Fibroblast of lung (primary cell): ENCODE measurements around the gene BASP1. TPM values are rescaled to one million over a fixed set of nuclear protein-coding genes. Genes with fewer than 3 reads are reported as not detected.
A peak's percentile ranks its signal among the peaks of the same experiment; 100 is the strongest.

Experiments
- DNase-seq, 2 donors: peaks; one replicate each; pipeline versions ENCODE4 v3.0.0 to v3.0.0-alpha.2; 2010; ENCODE audit warnings: low read depth in 2 of 2
- H2AFZ ChIP-seq: 2 replicates; pipeline ENCODE4 v1.5.1; 2012; ENCODE audit warnings: low read length, control low read depth, inconsistent platforms
- H3K27ac ChIP-seq: 2 replicates; pipeline ENCODE4 v1.5.1; 2011; ENCODE audit warnings: low read length, control low read depth; ENCODE audit not compliant: insufficient read depth
- H3K27me3 ChIP-seq: 2 replicates; pipeline ENCODE4 v1.5.1; 2011; ENCODE audit warnings: mild to moderate bottlenecking, low read length; ENCODE audit not compliant: control insufficient read depth, insufficient read depth
- H3K36me3 ChIP-seq: 2 replicates; pipeline ENCODE4 v1.5.1; 2011; ENCODE audit warnings: low read length; ENCODE audit not compliant: control insufficient read depth, insufficient read depth
- H3K4me1 ChIP-seq: 2 replicates; pipeline ENCODE4 v1.5.1; 2011; ENCODE audit warnings: low read length; ENCODE audit not compliant: control insufficient read depth, insufficient read depth; ENCODE audit errors: extremely low read depth
- H3K4me2 ChIP-seq: 2 replicates; pipeline ENCODE4 v1.5.1; 2011; ENCODE audit warnings: low read length, control low read depth; ENCODE audit not compliant: insufficient read depth; ENCODE audit errors: extremely low read depth
- H3K4me3 ChIP-seq, 4 experiments: fragments of 200-600 bp in 1 of 4; sonication (generic) in 1 of 4; replicated peaks in 1 of 4; 2 replicates each; pipeline ENCODE4 v1.5.1; 2011 to 2016; ENCODE audit warnings: low read length in 4 of 4, low read depth in 3 of 4, mild to moderate bottlenecking in 3 of 4, control low read depth in 2 of 4, inconsistent platforms in 1 of 4, mixed read lengths in 1 of 4; ENCODE audit not compliant: insufficient read depth in 1 of 4; ENCODE audit errors: control extremely low read depth in 1 of 4
- H3K79me2 ChIP-seq: 2 replicates; pipeline ENCODE4 v1.5.1; 2012; ENCODE audit warnings: mild to moderate bottlenecking, low read length, inconsistent platforms; ENCODE audit not compliant: control insufficient read depth, insufficient read depth
- H3K9ac ChIP-seq: 2 replicates; pipeline ENCODE4 v1.5.1; 2011; ENCODE audit warnings: mild to moderate bottlenecking, low read length, control low read depth; ENCODE audit not compliant: insufficient read depth
- H3K9me3 ChIP-seq: 2 replicates; pipeline ENCODE4 v1.5.1; 2012; ENCODE audit warnings: low read depth, low read length; ENCODE audit not compliant: control insufficient read depth, insufficient read depth
- H4K20me1 ChIP-seq: 2 replicates; pipeline ENCODE4 v1.5.1; 2011; ENCODE audit warnings: low read length; ENCODE audit not compliant: control insufficient read depth, insufficient read depth; ENCODE audit errors: extremely low read depth
- EZH2 ChIP-seq: IDR thresholded peaks from 2 replicates; pipeline ENCODE4 v1.5.1; 2012; ENCODE audit warnings: low read length, control low read depth, mild to moderate bottlenecking; ENCODE audit errors: missing control alignments
- polyA plus RNA-seq, 2 donors: library from polyadenylated mRNA; depleted of rRNA in 1 of 2; stranded (reverse) in 1 of 2; unstranded in 1 of 2; fragments of >200 nt; gene quantifications; 2 replicates each; pipeline ENCODE4 v1.2.1, GENCODE V29; 2011 to 2012; ENCODE audit warnings: missing spikeins in 1 of 2
- total RNA-seq: library from RNA; depleted of rRNA; stranded (reverse); fragments of >200 nt; gene quantifications from 2 replicates; pipeline ENCODE4 v1.2.1, GENCODE V29; 2014
- TF ChIP-seq, protein P1 (sequence below), 2 donors: IDR thresholded peaks in 1 of 2; conservative IDR thresholded peaks in 1 of 2; 1 replicate in 1 of 2; 2 replicates in 1 of 2; pipeline ENCODE4 v1.5.1; 2011 to 2012; ENCODE audit warnings: low read length in 2 of 2, control low read depth in 1 of 2, inconsistent platforms in 1 of 2, low read depth in 1 of 2, mild to moderate bottlenecking in 1 of 2

The BASP1 gene
- total and polyA plus RNA-seq, 2 donors (not counting 1 experiment from before 2014, with no cell fraction given), result 186 to 248 TPM

DNA sequence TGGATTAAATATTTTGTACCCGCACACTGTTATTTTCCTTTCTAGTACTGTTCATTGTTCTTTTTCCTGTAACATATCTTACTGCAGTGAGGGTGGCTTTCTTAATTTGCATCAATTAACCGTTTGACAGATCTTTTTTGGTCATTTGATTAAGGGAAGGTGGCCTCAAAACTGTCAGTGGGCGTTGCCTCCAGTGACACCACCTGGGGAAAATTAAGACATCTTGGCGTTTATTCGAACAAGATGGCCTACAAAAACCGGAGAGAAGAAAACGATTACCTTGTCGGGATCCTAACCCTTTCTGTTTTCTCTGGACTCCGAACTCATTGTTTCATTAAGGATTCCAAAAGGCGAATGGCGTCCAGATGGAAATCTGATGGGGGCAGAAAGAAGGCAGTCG lies 2.0 kb downstream of the BASP1 start:
- Histone ChIP-seq H3K79me2 (peaks cover 70% of the 10 kb centered on the region), H3K9me3 (no peaks in the 10 kb centered on the region), H4K20me1 (peaks cover 5% of the 10 kb centered on the region), H3K4me2 (peak overlapping the region; percentile 92), H3K27me3 (no peaks in the 10 kb centered on the region), H3K27ac (peak overlapping the region; percentile 95), H3K4me1 (peaks cover 2% of the 10 kb centered on the region), H3K9ac (peak overlapping the region; percentile 62), H2AFZ (no peak overlapping the region), H3K36me3 (no peaks in the 10 kb centered on the region), H3K4me3 (peak overlapping the region; percentile 88 to 96 (median 92))
- DNase-seq, result no peak
- TF ChIP-seq EZH2, result no peak
- TF ChIP-seq, protein P1, sequence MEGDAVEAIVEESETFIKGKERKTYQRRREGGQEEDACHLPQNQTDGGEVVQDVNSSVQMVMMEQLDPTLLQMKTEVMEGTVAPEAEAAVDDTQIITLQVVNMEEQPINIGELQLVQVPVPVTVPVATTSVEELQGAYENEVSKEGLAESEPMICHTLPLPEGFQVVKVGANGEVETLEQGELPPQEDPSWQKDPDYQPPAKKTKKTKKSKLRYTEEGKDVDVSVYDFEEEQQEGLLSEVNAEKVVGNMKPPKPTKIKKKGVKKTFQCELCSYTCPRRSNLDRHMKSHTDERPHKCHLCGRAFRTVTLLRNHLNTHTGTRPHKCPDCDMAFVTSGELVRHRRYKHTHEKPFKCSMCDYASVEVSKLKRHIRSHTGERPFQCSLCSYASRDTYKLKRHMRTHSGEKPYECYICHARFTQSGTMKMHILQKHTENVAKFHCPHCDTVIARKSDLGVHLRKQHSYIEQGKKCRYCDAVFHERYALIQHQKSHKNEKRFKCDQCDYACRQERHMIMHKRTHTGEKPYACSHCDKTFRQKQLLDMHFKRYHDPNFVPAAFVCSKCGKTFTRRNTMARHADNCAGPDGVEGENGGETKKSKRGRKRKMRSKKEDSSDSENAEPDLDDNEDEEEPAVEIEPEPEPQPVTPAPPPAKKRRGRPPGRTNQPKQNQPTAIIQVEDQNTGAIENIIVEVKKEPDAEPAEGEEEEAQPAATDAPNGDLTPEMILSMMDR (conservative IDR thresholded peaks at IDR 0.05 in 1 of 2, IDR thresholded peaks at IDR 0.05 in 1 of 2; ENCODE audit: low read depth in 1 of 2, low read length in 2 of 2), result no peak

DNA sequence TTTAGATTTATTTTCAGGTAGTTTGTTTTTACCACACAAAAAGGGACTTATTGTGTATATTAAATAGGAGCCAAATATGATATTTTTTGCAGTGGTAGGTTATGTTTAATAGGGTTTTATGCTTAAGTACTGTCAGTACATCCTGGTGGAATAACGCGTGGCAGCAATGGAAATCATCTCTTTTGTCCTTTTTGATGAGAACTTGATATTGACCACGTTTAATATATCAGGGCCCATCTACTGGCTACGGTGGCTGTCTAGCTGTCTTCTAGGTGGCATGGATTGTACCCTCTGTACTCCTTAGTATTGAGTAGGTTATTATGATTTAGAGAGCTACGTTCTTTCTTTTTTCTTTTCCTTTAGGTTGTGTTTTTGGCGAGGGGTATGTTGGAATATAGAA lies 2.6 kb downstream of the BASP1 start:
- Histone ChIP-seq H3K9ac (no peak overlapping the region), H3K36me3 (no peaks in the 10 kb centered on the region), H3K79me2 (peaks cover 75% of the 10 kb centered on the region), H3K9me3 (no peaks in the 10 kb centered on the region), H2AFZ (no peak overlapping the region), H3K4me1 (peaks cover 2% of the 10 kb centered on the region), H3K27ac (no peak overlapping the region), H3K4me2 (peak overlapping the region; percentile 70), H3K27me3 (no peaks in the 10 kb centered on the region), H3K4me3 (peak overlapping the region in 3 of 4 experiments; percentile 88 to 96 (median 89)), H4K20me1 (peaks cover 5% of the 10 kb centered on the region)
- DNase-seq, result no peak
- no peak for TF ChIP-seq EZH2
- TF ChIP-seq, protein P1 (conservative IDR thresholded peaks at IDR 0.05 in 1 of 2, IDR thresholded peaks at IDR 0.05 in 1 of 2; ENCODE audit: low read depth in 1 of 2, low read length in 2 of 2), result no peak

DNA sequence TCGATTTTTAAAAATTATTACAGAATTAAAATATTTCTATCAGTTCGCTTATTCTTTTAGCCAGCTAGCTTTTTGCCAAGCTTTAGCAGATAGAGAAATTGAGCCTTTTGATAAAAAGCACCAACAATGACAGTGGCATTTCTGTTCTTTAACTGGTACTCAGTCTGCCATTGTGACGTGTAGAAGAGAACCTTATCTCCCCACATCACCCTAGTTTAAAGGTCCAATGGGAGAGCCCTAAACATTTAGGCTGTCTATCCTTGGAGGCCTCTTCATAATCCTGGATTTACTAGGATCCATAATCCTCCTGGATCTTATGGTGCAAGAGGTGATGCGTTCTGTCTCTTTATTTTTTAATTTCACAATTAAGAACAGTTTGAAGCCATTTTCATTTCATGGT lies 3.0 kb downstream of the BASP1 start:
- H3K9me3 ChIP-seq, result no peaks in the 10 kb centered on the region
- peaks cover 2% of the 10 kb centered on the region for H3K4me1 ChIP-seq
- peak overlapping the region in 1 of 4 experiments; percentile 11 for H3K4me3 ChIP-seq
- H3K9ac ChIP-seq, result no peak overlapping the region
- H3K27me3 ChIP-seq, result no peaks in the 10 kb centered on the region
- H3K79me2 ChIP-seq, result peaks cover 80% of the 10 kb centered on the region
- DNase-seq, result no peak
- no peak overlapping the region for H2AFZ ChIP-seq
- TF ChIP-seq, protein P1 (conservative IDR thresholded peaks at IDR 0.05 in 1 of 2, IDR thresholded peaks at IDR 0.05 in 1 of 2; ENCODE audit: low read depth in 1 of 2, low read length in 2 of 2), result no peak
- TF ChIP-seq EZH2, result no peak
- no peaks in the 10 kb centered on the region for H3K36me3 ChIP-seq
- H3K27ac ChIP-seq, result no peak overlapping the region
- H3K4me2 ChIP-seq, result peak overlapping the region; percentile 46
- peaks cover 5% of the 10 kb centered on the region for H4K20me1 ChIP-seq
